Left ventricle myocardium inferior (tissue), 1 donor: ENCODE results near the gene SAMD5. TPM values are rescaled to one million over a fixed set of nuclear protein-coding genes. Genes with fewer than 3 reads are reported as not detected.

Experiments used
- DNase-seq: peaks from one replicate; pipeline ENCODE4 v3.0.0-alpha.2; 2020
- H3K27ac ChIP-seq: fragments of 200-600 bp; replicated peaks from 2 replicates; pipeline ENCODE4 v1.8.0; 2021
- H3K27me3 ChIP-seq: fragments of 200-600 bp; 2 replicates; pipeline ENCODE4 v1.8.0; 2021; ENCODE audit warnings: low read depth
- H3K36me3 ChIP-seq: fragments of 200-600 bp; 2 replicates; pipeline ENCODE4 v1.8.0; 2021
- H3K4me1 ChIP-seq: fragments of 200-600 bp; 2 replicates; pipeline ENCODE4 v1.8.0; 2021
- H3K4me3 ChIP-seq: fragments of 200-600 bp; 2 replicates; pipeline ENCODE4 v1.8.0; 2021; ENCODE audit warnings: mild to moderate bottlenecking, moderate library complexity
- H3K9me3 ChIP-seq: fragments of 200-600 bp; replicated peaks from 2 replicates; pipeline ENCODE4 v1.8.0; 2021
- CTCF ChIP-seq: fragments of 200-600 bp; IDR thresholded peaks from 2 replicates; pipeline ENCODE4 v1.8.0; 2021; ENCODE audit warnings: antibody characterized with exemption, mild to moderate bottlenecking, borderline replicate concordance
- intact Hi-C: fragments of 100-400 bp; cut with micrococcal nuclease; formaldehyde crosslinking; loops from one replicate; pipeline ENCODE4 v1.11.0; 2022
- total RNA-seq: library from RNA; stranded (reverse); fragmentation: NEBNext Ultra II Directional; extraction: Animal tissue kit (Norgen Biotek cat#: 25700); gene quantifications from one replicate; pipeline ENCODE4 v1.2.1, GENCODE V29; 2021
- donor health status: DM: no; HTN: yes; CAD: no; lungs with severe emphysema.

SAMD5 gene
- total RNA-seq, 1 donor from 2014 or later: 0.33 TPM

GRCh38 chr6:147527197-147527596 lies 18.7 kb downstream of the SAMD5 start:
- no peaks in the 10 kb centered on the region for H3K36me3 ChIP-seq
- no peak for DNase-seq
- no peak overlapping the region for H3K4me3 ChIP-seq
- TF ChIP-seq CTCF: no peak
- intact Hi-C loops: no loop called here
- no peaks in the 10 kb centered on the region for H3K9me3 ChIP-seq
- no peaks in the 10 kb centered on the region for H3K4me1 ChIP-seq
- no peak overlapping the region for H3K27ac ChIP-seq
- H3K27me3 ChIP-seq: no peaks in the 10 kb centered on the region

GRCh38 chr6:147528511-147529145 lies 20.1 kb downstream of the SAMD5 start:
- TF ChIP-seq CTCF: no peak
- no peak for DNase-seq
- H3K27ac ChIP-seq: no peak overlapping the region
- no peaks in the 10 kb centered on the region for H3K4me1 ChIP-seq
- no peaks in the 10 kb centered on the region for H3K9me3 ChIP-seq
- intact Hi-C loops: no loop called here
- H3K36me3 ChIP-seq: no peaks in the 10 kb centered on the region
- H3K4me3 ChIP-seq: no peak overlapping the region
- no peaks in the 10 kb centered on the region for H3K27me3 ChIP-seq

GRCh38 chr6:147530132-147531060 lies 21.9 kb downstream of the SAMD5 start:
- DNase-seq: no peak
- no peak for TF ChIP-seq CTCF
- intact Hi-C loops: no loop called here
- Histone ChIP-seq H3K4me1 (no peaks in the 10 kb centered on the region), H3K9me3 (no peaks in the 10 kb centered on the region), H3K27me3 (no peaks in the 10 kb centered on the region), H3K36me3 (no peaks in the 10 kb centered on the region), H3K4me3 (no peak overlapping the region), H3K27ac (no peak overlapping the region)

- no peaks in the 10 kb centered on the region for H3K36me3 ChIP-seq
- intact Hi-C loops: no loop called here
- no peak overlapping the region for H3K27ac ChIP-seq
- H3K27me3 ChIP-seq: no peaks in the 10 kb centered on the region
- no peak overlapping the region for H3K4me3 ChIP-seq
- H3K9me3 ChIP-seq: no peaks in the 10 kb centered on the region
- TF ChIP-seq CTCF: no peak
- DNase-seq: no peak
- no peaks in the 10 kb centered on the region for H3K4me1 ChIP-seq
Observed at GRCh38 chr6:147531321-147531720, 22.8 kb downstream of the SAMD5 start.

- Histone ChIP-seq H3K4me3 (no peak overlapping the region), H3K27ac (no peak overlapping the region), H3K9me3 (no peaks in the 10 kb centered on the region), H3K4me1 (no peaks in the 10 kb centered on the region), H3K27me3 (no peaks in the 10 kb centered on the region), H3K36me3 (no peaks in the 10 kb centered on the region)
- intact Hi-C loops: no loop called here
- no peak for DNase-seq
- no peak for TF ChIP-seq CTCF
Observed at GRCh38 chr6:147534116-147534860, 25.8 kb downstream of the SAMD5 start.
